Karpas-422 (cell line): ENCODE data around the gene NEK6. TPM values are rescaled to one million over a fixed set of nuclear protein-coding genes. Genes with fewer than 3 reads are reported as not detected.

ENCODE experiments used
- DNase-seq: peaks from one replicate; pipeline ENCODE4 v3.0.0-alpha.2; 2015
- H2AFZ ChIP-seq: fragments of 200-600 bp; sonication (generic); 2 replicates; pipeline ENCODE4 v1.6.1; 2014; ENCODE audit warnings: antibody characterized with exemption, low read length, mixed read lengths
- H3K27ac ChIP-seq: fragments of 200-600 bp; sonication (generic); 2 replicates; pipeline ENCODE4 v1.5.1; 2014; ENCODE audit warnings: mild to moderate bottlenecking, low read length, moderate library complexity
- H3K27me3 ChIP-seq: fragments of 200-600 bp; sonication (generic); 2 replicates; pipeline ENCODE4 v1.6.1; 2014; ENCODE audit warnings: low read length, mixed read lengths
- H3K36me3 ChIP-seq: fragments of 200-600 bp; sonication (generic); 2 replicates; pipeline ENCODE4 v1.6.1; 2014; ENCODE audit warnings: low read length, mixed read lengths; ENCODE audit not compliant: insufficient read depth
- H3K4me1 ChIP-seq: fragments of 200-600 bp; sonication (generic); 2 replicates; pipeline ENCODE4 v1.6.1; 2014; ENCODE audit warnings: mild to moderate bottlenecking, low read length, mixed read lengths
- H3K4me2 ChIP-seq: fragments of 200-600 bp; sonication (generic); 2 replicates; pipeline ENCODE4 v1.6.1; 2014; ENCODE audit warnings: low read length, low read depth, mild to moderate bottlenecking; ENCODE audit not compliant: poor library complexity, severe bottlenecking
- H3K4me3 ChIP-seq: fragments of 200-600 bp; sonication (generic); 2 replicates; pipeline ENCODE4 v1.5.1; 2014; ENCODE audit warnings: mild to moderate bottlenecking, antibody characterized with exemption, low read length, mixed read lengths
- H3K79me2 ChIP-seq: fragments of 200-600 bp; sonication (generic); 2 replicates; pipeline ENCODE4 v1.6.1; 2014; ENCODE audit warnings: mild to moderate bottlenecking, low read length, mixed read lengths
- H3K9ac ChIP-seq: fragments of 200-600 bp; sonication (generic); 2 replicates; pipeline ENCODE4 v1.6.0; 2014; ENCODE audit warnings: low read length
- H3K9me2 ChIP-seq: fragments of 200-600 bp; sonication (generic), shearing (Covaris generic); replicated peaks from 2 replicates; pipeline ENCODE4 v1.6.0; 2014; ENCODE audit warnings: mild to moderate bottlenecking, low read length, moderate library complexity; ENCODE audit not compliant: insufficient read depth
- H3K9me3 ChIP-seq: fragments of 300-700, 200-600 bp; sonication (generic); 2 replicates; pipeline ENCODE4 v1.6.1; 2014; ENCODE audit warnings: low read length, mixed read lengths
- H4K20me1 ChIP-seq: fragments of 200-600 bp; sonication (generic); 2 replicates; pipeline ENCODE4 v1.6.1; 2014; ENCODE audit warnings: mild to moderate bottlenecking, antibody characterized with exemption, low read length, low read depth; ENCODE audit not compliant: insufficient read depth
- total RNA-seq: library from RNA; depleted of rRNA; stranded (reverse); fragments of >200 nt; shearing (Covaris generic); gene quantifications from 2 replicates; pipeline ENCODE4 v1.2.3, GENCODE V29; 2014; ENCODE audit warnings: low replicate concordance

NEK6 gene
- total RNA-seq, 1 experiment from 2014 or later = 77.9 TPM

DNA sequence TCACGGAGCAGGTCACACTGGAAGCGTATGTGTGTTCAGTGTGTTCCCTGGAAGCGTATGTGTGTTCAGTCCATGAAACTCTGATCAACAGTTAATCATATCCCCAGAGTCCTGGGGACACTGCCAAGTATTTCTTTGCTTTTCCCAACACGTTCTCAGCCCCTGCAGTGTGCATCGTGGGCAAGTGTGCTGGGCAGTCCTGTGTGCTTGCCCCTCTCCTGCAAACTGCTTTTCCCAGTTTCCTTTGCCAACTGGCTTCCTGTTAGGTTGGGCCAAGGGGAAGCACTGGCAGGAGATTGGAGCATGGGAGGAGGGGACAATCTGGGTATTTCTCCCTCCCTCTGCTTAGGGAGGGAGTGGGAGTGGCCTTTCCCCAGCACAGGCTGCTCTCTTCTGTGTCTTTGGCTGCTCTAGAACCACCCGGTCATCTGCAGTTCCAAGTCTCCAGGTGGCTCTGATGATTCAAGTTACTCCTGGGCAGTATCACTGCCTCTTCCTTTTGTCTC is 36.8 kb upstream of the NEK6 start:
- H2AFZ ChIP-seq = no peak overlapping the region
- no peaks in the 10 kb centered on the region for H3K9me3 ChIP-seq
- no peak overlapping the region for H3K4me3 ChIP-seq
- DNase-seq = peak; percentile 54
- H3K79me2 ChIP-seq = no peaks in the 10 kb centered on the region
- no peak overlapping the region for H3K27ac ChIP-seq
- no peaks in the 10 kb centered on the region for H3K27me3 ChIP-seq
- H3K4me1 ChIP-seq = peaks cover 87% of the 10 kb centered on the region
- H3K9me2 ChIP-seq = no peaks in the 10 kb centered on the region
- no peaks in the 10 kb centered on the region for H4K20me1 ChIP-seq
- no peaks in the 10 kb centered on the region for H3K36me3 ChIP-seq
- H3K9ac ChIP-seq = no peak overlapping the region
- H3K4me2 ChIP-seq = no peak overlapping the region

DNA sequence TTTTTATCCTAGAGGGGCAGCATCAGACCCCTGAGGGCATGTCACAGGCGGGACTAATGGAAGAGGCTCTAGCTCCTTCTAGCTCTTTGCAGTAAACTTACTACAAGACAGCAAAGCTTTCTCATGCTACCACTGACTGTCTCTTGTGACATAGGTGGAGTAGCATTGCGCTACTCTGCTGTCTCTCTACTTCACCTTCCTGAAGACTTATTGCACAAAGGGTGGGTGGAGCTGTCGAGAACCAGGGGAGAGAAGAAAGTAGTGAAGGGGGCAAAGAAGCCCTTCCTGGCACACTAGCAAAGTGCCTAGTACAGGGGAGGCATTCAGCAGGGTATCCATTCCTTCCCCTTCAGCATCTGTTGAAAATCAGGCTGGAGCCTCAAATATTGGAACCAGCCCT is 36.1 kb upstream of the NEK6 start:
- no peak overlapping the region for H3K27ac ChIP-seq
- H4K20me1 ChIP-seq = no peaks in the 10 kb centered on the region
- peaks cover 87% of the 10 kb centered on the region for H3K4me1 ChIP-seq
- H3K4me2 ChIP-seq = no peak overlapping the region
- H3K9me2 ChIP-seq = no peaks in the 10 kb centered on the region
- no peaks in the 10 kb centered on the region for H3K9me3 ChIP-seq
- peak; percentile 27 for DNase-seq
- no peak overlapping the region for H3K9ac ChIP-seq
- H3K4me3 ChIP-seq = no peak overlapping the region
- no peaks in the 10 kb centered on the region for H3K27me3 ChIP-seq
- H3K79me2 ChIP-seq = no peaks in the 10 kb centered on the region
- H3K36me3 ChIP-seq = no peaks in the 10 kb centered on the region
- no peak overlapping the region for H2AFZ ChIP-seq

DNA sequence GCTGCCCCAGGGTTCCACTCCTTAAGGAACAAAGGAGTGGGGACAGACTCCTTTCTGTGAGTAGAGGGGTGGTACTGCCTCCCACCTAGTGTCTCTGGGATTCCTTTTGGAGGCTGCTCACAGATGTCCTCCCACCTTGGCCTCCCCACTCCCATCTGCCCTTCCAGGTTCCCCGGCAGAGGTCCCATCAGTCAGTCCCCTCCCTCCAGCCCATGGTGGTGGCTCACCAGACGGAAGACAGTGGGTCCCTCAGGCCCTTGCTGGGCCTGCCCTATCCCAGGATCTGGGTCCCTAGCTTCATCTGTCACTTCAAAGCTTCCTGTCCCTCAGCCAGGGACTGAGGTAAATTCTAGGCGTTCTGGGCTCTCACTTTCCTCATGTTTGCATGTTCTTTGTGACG is 35.6 kb upstream of the NEK6 start:
- no peaks in the 10 kb centered on the region for H4K20me1 ChIP-seq
- DNase-seq = peak; percentile 22
- no peak overlapping the region for H2AFZ ChIP-seq
- no peak overlapping the region for H3K4me3 ChIP-seq
- no peaks in the 10 kb centered on the region for H3K9me3 ChIP-seq
- no peak overlapping the region for H3K4me2 ChIP-seq
- no peaks in the 10 kb centered on the region for H3K79me2 ChIP-seq
- H3K9ac ChIP-seq = no peak overlapping the region
- no peaks in the 10 kb centered on the region for H3K9me2 ChIP-seq
- H3K27me3 ChIP-seq = no peaks in the 10 kb centered on the region
- H3K27ac ChIP-seq = no peak overlapping the region
- H3K4me1 ChIP-seq = peaks cover 87% of the 10 kb centered on the region
- no peaks in the 10 kb centered on the region for H3K36me3 ChIP-seq

DNA sequence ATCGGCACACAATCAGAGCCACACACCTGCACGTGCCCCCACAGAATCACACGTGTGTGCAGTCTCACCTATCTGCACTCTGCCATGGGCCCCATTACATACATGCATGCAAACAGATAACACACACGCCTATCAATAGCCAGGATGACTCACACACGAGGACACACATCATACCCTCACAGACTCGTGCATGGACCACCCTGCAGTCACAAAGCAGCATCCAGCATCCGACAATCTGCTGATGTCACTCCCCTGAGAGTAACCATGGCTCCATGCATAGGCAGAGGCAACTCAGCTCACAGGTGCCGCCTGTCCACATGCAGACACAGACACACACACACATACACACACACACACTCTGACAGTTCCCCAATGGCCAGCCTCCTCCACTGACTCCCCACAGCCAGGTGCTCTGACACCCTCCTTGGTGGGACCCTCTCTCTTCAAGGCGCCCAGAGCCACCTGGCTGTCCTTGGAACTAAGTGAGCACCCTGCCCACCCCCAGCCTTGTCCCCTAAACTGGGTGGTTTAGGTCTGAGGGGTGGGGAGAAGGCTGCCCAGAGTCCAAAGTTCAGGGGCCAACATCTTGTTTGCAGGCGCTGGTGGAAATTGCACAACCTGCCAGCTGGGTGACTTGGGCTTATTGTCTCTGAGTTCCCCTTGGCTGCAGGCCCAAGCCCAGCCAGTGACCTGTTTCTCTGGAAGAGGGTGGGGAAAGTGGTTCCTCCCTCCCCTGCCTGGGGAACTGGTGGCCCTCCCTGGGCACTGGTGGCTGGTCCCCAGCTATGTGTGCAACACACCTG is 34.6 kb upstream of the NEK6 start:
- Histone ChIP-seq H3K27me3 (no peaks in the 10 kb centered on the region), H3K9ac (peak overlapping the region; percentile 9; the same call in 1 of the 2 replicates), H3K9me3 (no peaks in the 10 kb centered on the region), H3K36me3 (no peaks in the 10 kb centered on the region), H3K4me3 (no peak overlapping the region), H3K4me2 (peak overlapping the region; percentile 37), H3K9me2 (no peaks in the 10 kb centered on the region), H3K79me2 (no peaks in the 10 kb centered on the region), H3K27ac (peak overlapping the region; percentile 32; the same call in 1 of the 2 replicates), H3K4me1 (peaks cover 82% of the 10 kb centered on the region), H2AFZ (no peak overlapping the region), H4K20me1 (no peaks in the 10 kb centered on the region)
- DNase-seq = peak; percentile 73

DNA sequence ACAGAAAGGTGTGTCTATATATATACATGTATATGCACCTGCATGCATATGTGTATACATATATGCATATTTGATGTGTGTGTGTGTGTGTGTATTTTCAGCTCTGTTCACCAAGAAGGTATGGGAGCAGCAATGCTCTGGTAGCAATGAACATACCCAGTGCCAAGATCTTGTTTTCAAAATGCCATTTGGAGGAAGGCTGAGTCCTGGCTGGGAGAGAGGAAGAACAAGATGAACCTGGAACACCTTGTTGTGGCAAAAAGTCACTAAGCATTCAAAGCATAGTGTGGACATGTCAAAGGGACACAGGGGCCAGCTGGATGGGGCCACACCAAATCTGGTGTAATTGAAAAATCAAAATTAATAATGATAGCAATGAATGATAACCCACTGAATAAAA is 31.8 kb upstream of the NEK6 start:
- no peaks in the 10 kb centered on the region for H3K9me2 ChIP-seq
- no peak overlapping the region for H3K27ac ChIP-seq
- H3K27me3 ChIP-seq = no peaks in the 10 kb centered on the region
- H3K4me3 ChIP-seq = no peak overlapping the region
- H3K4me2 ChIP-seq = no peak overlapping the region
- no peak for DNase-seq
- no peaks in the 10 kb centered on the region for H3K79me2 ChIP-seq
- no peak overlapping the region for H2AFZ ChIP-seq
- no peaks in the 10 kb centered on the region for H3K36me3 ChIP-seq
- H3K9me3 ChIP-seq = no peaks in the 10 kb centered on the region
- peaks cover 59% of the 10 kb centered on the region for H3K4me1 ChIP-seq
- no peaks in the 10 kb centered on the region for H4K20me1 ChIP-seq
- no peak overlapping the region for H3K9ac ChIP-seq

DNA sequence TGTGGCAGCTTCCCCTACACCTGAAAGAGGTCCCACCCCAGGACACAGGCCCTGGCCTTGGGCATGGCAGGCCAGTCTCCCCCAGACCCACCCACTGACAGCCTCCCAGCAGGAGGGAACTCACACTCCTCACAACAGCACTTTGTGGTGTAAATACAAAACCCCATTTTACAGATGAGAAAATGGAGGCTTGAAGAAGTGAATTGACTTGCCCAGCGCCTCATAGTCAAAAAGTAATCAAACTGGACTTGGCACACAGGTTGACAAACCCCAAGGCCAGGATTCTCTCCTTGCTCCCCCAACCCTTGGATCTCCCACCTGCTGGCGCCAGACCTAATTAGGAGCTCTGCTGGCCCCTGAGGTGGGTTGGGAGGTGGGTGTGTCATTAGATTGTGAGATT is 29.2 kb upstream of the NEK6 start:
- Histone ChIP-seq H3K4me3 (no peak overlapping the region), H3K9me3 (no peaks in the 10 kb centered on the region), H3K4me1 (peaks cover 34% of the 10 kb centered on the region), H3K9me2 (no peaks in the 10 kb centered on the region), H3K79me2 (no peaks in the 10 kb centered on the region), H2AFZ (no peak overlapping the region), H3K4me2 (no peak overlapping the region), H3K27me3 (no peaks in the 10 kb centered on the region), H3K27ac (no peak overlapping the region), H3K9ac (no peak overlapping the region), H4K20me1 (no peaks in the 10 kb centered on the region), H3K36me3 (no peaks in the 10 kb centered on the region)
- DNase-seq = no peak

DNA sequence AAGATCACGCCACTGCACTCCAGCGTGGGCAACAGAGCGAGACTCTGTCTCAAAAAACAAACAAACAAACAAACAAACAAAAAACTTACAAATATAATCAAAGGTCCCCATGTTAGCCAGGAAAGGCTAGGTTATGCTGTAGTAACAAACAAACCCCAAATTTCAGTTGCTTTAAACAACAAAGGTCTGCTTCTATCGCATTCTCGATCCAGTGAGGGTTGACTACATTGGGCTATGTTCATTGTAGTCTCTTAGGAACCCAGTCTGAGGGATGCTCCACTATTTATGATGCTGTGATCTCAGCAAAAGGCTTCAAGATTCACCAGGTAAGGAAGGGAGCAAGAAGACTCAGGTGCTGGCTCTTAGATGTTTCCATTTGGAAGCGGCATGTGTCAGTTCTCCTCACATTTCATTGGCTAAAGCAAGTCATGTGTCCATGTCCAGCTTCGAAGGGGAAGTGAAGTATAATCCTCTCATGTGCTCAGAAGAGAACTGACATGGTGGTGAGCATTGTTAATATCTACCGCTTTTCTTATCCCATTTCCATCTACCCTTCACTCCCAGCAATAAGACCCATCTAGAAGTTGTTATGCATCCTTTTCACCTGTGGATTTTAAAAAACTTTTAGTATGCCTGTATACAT is 26.5 kb upstream of the NEK6 start:
- peaks cover 13% of the 10 kb centered on the region for H3K4me1 ChIP-seq

DNA sequence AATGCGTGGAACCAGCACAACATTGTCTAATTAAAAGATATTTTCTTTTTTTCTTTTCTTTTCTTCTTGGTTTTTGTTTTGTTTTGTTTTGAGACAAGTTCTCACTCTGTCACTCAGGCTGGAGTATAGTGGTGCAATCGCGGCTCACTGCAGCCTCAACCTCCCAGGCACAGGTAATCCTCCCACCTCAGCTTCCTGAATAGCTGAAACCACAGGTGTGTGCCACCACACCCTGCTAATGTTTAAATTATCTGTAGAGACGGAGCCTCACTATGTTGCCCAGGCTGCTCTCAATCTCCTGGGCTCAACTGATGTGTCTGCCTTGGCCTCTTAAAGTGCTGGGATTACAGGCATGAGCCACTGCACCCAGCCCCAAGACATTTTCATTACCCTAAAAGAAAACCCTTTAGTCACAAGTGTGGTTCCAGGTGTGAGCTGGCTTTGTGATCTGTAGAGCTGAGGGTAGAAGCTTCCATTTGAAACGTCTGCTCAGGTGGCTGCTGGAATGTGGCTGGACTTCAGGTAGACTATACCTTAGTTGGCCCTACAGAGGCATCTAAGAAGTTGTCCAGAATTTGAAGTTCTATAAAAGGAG is 19.1 kb upstream of the NEK6 start:
- no peaks in the 10 kb centered on the region for H3K9me3 ChIP-seq
- H3K4me3 ChIP-seq = no peak overlapping the region
- H3K27ac ChIP-seq = no peak overlapping the region; the same call in 1 of the 2 replicates
- H3K9me2 ChIP-seq = no peaks in the 10 kb centered on the region
- no peaks in the 10 kb centered on the region for H3K79me2 ChIP-seq
- DNase-seq = no peak
- no peaks in the 10 kb centered on the region for H3K27me3 ChIP-seq
- H3K4me1 ChIP-seq = peaks cover 31% of the 10 kb centered on the region
- peak overlapping the region; percentile 22 for H3K4me2 ChIP-seq
- H2AFZ ChIP-seq = peak overlapping the region; percentile 84; the same call in 1 of the 2 replicates
- no peaks in the 10 kb centered on the region for H4K20me1 ChIP-seq
- peak overlapping the region; percentile 4; the same call in 1 of the 2 replicates for H3K9ac ChIP-seq
- H3K36me3 ChIP-seq = no peaks in the 10 kb centered on the region

More for the DNA sequence above, 26.5 kb upstream of the NEK6 start:
- no peaks in the 10 kb centered on the region for H3K27me3 ChIP-seq
- no peaks in the 10 kb centered on the region for H4K20me1 ChIP-seq
- no peaks in the 10 kb centered on the region for H3K9me2 ChIP-seq
- no peak overlapping the region for H3K27ac ChIP-seq
- H3K79me2 ChIP-seq = no peaks in the 10 kb centered on the region
- no peak overlapping the region for H3K4me2 ChIP-seq
- H3K4me3 ChIP-seq = no peak overlapping the region
- H3K36me3 ChIP-seq = no peaks in the 10 kb centered on the region
- no peaks in the 10 kb centered on the region for H3K9me3 ChIP-seq
- no peak overlapping the region for H2AFZ ChIP-seq
- H3K9ac ChIP-seq = no peak overlapping the region
- no peak for DNase-seq
